Stimulated activated CD8-positive, alpha-beta memory T cell treated with anti-CD3 and anti-CD28 coated beads, Interleukin-7, amount 100 ng/mL, for 48 hours (primary cell): ENCODE results near the gene SEPTIN6.
"Not testable (repeated sequence)": the region's sequence is repeated elsewhere in the genome, so short reads cannot be mapped to it uniquely, and the experiment has no call there.

Experiments
- DNase-seq, 2 donors: peaks; one replicate each; pipeline ENCODE4 v3.0.0-alpha.2; 2020; ENCODE audit warnings: low read depth in 1 of 2; ENCODE audit errors: extremely low read depth in 1 of 2

SEPTIN6 gene

DNA sequence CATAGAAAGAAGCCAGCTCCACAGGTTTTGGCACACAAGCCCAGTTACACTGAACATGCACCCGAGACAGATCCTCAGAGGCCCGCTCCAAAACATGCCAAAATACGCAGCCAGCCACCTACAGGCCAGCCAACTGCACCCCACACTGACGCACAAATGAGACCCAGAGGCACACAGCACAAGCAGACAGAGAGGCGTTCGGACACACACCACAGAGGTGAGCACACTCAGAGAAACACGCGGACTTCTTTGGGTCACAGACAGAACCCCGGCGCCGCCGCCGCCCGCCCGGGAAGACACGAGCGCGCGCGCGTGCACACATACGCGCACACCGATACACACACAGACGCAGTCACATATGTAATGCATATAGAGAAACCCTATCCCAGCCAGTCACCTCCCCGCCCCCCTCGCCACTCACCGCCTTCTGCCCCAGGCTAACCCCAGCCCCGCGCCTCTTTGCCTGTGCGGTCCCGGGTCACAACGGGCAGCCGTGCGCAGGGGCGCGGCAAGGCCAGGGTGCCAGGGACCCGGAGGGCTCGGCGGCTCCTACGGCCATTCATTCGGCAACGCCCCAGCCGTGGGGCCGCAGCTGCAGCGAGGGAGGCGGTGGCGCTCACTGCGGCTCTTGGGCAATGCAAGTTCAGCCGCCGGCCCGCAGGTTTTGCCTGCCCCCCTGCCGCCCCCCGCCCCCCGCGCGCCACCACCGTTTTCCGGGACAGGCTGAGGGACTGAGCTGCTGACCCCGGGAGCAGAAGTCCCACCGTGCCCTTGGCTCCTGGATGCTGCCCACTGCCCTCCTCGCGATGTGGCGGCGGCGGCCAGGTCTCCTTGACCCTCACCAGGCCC, 553 bp downstream of the SEPTIN6 start:
- DNase-seq: no peak

DNA sequence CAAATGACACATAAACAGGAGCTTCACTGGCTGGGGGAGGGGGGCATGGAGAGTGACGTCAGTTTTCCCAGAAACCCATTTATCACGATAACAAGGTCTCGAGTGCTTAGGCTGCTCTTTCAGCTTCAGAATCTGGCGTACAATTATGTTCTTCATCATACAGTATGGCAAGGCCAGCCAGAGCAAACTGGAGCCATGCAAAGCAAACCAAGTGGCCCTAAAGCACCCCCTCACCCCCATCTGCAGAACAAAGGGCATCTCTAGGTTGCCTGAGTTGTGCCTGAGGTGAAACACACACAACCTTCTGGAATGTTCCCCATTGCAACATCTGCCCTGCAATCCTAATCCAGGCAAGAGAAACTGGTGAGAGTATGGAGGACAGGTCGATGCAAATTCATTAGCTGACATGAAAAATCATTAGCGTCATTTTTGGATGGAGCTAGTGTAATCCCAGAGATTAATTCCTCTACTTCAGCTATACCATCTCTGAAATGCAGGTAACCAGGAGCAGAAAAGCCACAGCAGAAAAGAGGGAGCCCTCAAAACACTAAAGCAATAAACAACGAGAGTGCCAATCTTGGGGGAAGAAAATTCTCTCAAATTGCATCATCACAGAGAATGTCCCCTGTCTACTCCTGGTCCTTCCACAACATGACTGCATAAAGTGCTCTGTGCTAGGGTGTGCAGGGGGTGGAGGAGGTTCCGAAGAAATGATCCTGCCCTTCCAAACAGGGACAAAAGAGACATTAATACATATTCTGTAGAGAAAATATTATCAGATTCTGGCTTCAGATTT, 1.8 kb downstream of the SEPTIN6 start:
- DNase-seq: peak; percentile 51 to 52

DNA sequence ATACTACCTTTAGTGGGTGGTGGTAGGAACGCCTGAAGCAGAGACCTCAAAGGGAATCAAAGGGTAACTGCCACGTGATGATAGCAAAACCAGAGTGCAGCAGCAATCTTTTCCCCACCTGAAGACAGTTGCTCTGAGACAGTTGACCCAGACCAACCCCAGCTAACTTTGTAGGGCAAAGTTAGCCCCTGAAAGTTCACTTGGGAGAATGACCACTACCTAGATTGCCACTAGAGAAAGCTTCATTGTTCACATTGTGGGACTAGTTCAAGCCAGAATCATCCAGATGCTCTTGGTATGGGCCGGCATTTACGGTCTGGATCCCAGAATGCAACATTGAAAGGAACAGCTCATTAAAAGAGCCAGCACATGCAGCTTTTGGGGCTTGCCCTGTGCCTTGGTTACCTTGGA, 4.1 kb downstream of the SEPTIN6 start:
- DNase-seq: no peak

DNA sequence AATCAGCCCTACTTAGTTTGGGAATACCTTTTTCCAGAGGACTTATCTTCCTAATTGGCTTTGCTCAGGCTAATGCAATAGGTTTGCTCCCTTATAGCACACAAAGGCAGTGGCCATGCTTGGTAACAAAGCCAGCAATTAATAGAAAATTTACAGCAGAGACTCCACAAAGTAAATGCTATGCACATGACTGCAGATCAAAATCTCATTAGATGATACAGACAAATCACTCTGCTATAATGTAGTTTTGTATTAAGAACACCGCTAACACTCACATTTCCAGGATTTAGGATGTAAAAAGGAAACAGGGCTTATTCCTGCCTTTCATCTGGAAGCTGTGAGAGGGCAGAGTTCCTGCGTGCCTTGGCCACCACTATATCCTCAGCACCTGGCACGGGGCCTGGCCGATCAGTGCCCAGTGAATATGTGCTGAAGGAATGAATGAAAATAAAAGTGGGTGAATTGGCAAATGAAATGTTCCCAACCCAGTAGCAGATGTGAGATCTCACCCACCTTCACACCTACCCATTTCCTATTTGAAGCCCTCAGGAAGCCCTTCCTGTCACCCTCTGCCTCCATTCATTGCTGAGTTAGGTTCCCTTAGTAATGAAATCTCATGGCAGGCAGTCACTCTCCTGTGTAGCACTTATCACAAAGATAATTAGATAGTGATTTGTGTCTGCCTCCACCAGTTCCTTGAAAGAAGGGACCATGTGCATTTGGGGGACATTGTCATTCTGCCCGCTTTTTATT, 5.1 kb downstream of the SEPTIN6 start:
- no peak for DNase-seq

DNA sequence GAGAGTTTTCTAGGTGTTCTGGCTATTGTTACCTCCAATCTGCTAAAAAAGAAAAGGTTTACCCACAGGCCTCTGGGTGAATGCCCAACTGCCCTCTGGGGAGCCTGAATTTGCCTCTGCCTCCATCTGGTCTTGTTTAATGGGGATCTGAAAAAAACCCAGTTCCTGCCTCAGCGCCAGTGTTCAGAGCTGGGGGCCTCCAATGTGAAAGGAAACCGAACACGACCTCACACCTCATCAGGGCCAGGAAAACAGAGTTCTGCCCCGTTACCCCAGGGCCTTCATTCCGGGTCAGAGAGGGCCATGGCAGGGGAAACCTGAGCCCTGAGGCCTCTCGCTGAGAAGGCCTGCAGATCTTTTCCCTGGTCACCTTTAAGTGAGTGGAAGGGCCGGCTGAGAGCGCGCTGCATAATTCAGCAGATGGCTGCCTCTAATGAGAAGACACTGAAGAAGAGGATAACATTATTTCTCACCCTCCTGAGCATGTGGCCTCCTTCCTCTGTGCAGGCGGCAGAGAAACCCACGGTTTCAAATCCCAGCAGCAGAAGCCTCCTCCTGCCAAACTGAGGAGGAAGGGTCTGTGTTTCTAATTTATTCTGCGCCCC, 6.8 kb downstream of the SEPTIN6 start:
- no peak for DNase-seq

DNA sequence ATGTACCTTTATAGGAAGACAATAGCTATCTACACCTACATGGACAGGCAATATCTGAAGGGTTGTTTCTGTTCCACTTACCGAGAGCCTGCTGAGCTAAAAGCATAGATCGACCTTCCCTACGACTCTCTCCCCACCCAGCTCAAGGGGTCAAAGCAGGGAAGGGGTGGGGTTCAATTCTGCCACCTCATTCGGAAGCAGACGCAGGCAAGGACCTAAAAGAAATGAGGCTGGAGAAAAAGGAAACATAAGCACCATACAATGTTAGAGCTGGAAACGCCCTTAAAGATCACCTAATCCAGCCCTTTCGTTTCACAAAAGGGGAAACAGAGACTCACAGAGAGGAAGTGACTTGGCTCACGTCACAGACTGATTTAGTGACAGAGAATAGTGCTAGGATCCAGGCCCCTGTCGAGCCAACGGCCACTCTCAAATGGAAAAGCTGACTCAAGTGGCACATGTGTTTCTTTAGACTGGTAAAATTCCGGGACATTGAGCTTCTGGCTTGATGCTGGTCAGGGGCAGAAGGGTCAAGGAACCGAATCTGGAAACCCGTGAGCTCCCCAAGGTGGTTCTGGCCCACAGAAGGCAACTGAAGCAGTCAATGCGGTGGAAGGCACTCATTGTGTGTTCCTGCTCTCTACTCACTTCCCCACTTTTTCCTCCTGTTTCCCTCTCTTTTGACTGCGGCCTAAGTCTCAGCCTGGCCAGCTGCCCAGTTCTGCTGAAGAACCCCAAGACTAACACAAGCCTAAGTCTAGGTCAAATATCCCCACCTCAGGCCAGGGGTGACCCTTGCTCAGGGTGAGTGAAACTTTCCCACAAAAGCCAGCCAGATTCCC, 7.5 kb downstream of the SEPTIN6 start:
- no peak for DNase-seq

DNA sequence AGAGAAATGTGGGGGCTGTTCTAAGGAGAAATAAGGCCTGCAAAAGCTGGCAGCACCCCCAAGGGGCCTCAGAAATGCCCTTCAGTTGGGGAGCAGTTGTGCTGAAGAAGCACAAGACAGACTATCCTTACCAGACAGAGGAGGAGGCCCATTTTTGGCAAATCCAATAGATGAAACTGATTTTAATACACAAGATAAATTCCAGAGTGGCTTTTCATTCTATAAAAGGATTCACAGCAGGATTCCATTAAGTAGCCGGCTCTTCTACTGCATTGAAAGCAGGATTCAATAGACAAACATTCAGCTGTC, 8.1 kb downstream of the SEPTIN6 start:
- DNase-seq: no peak

DNA sequence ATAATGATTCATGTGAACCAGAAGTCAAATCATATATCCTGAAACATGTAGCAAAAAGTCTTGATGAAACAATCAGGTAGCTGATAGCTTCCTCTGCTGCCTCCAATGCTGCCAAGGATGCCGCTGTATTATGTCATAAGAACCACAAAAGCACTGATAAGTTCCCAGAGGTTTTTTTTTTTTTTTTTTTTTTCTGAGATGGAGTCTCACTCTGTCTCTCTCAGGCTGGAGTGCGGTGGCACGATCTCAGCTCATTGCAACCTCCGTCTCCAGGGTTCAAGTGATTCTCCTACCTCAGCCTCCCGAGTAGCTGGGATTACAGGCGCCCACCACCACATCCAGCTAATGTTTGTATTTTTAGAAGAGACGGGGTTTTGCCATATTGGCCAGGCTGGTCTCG, 8.7 kb downstream of the SEPTIN6 start:
- DNase-seq: not testable (repeated sequence)

DNA sequence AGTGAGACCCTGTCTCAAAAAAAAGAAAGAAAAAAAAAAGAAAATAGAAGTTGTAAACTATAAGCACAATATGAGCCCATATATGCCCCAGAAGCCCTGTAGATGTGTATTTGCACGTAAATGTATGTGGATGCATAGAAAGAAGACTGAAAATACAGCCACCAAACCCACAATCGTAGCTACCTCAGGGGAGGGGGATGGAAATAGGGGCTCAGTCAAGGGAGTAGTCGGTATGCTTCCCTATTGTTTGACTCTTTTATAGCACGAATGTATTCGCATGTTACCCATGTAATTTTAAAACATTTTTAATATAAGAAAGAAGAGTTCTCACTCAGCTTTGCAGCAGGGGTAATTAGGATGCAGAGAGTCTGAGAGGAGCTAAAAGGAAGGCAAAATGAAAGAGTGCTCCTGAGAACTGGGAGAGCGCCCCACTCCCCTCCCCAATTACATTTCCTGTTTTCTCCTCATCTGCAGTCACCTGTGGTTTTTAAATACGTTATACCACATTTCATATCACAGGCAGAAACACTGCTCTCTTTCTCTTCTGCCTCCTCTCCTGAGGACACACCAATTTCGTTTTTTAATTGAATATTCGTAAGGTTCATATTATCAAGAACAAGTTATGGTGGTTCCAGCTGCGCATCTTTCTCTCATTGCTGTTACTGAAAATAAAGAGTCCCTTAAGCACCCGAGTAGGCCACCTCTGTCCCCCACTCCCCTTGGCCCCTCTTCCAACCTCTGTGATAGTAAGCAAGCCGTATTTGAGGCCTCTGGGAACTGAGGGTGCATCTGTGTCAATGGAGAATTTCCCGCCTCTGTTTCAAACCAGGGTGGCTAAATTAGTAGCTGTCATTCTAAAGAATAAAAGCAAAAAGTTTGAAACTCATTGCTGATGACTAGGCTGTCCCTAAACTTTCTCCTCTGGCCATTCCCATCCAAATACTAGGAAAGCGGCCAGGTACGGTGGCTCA, 10.7 kb downstream of the SEPTIN6 start:
- no peak for DNase-seq

DNA sequence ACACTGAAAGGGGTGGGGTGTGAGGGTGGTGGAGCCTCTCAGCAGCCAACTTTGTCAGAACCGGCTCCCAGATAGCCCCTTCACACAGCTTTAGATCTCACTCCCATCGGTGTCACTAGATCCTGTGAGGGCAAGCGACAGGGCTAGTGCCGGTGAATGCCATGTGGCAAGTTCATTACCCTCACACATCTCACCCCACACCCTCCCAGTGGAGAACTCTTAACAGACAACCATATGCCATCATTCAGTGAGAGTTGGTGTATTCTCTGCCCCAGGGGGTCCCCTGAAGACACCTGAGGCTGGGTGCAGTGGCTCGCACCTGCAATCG, 15.3 kb downstream of the SEPTIN6 start:
- no peak for DNase-seq

DNA sequence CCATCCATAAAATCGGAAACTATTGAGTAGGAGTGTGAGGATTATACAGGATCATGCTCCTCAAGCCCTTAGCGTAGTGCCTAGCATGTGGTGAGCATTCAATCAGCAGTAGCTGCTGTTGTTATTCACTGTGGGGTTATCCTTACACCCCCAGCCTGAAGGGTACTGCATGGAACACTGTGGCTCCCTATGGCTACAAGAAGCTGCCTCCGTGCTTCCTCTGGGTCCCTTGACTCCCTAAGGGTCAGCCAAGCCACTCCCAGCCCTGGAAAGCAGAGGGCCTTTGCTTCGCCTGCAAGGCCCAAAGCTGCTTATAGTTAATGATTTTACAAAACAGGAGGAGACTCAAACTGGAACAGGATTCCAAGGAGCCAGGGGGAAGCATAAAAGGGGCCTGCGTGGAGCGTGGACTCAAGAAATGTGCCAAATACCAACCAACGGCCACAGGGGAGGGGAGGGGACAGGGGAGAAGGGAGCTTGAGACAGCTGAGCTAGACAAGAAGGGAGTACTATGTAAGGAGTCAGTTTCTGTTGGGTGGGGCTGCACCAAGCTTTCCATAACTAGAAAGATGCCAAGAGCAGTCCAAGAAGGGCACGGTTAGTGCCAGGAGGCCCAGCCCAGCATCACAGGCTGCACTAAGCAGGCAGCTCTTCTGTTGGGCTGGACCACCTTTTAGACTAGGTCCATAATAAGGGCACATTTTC, 15.9 kb downstream of the SEPTIN6 start:
- DNase-seq: no peak

DNA sequence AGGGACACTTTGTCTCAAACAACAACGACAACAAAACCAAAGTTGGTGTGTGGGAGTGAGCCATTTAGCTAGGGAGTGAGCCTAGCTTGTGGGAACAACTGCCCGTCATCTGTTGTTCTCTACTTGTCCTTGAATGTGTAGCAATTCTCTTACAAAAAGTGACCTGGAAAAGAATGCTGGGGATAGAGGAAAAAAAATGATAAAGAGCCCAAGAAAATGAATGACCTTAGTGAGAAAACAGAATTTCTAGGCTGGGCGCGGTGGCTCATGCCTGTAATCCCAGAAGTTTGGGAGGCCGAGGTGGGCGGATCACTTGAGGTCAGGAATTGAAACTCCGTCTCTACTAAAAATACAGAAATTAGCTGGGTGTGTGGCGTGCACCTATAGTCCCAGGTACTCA, 19.6 kb downstream of the SEPTIN6 start:
- DNase-seq: no peak

DNA sequence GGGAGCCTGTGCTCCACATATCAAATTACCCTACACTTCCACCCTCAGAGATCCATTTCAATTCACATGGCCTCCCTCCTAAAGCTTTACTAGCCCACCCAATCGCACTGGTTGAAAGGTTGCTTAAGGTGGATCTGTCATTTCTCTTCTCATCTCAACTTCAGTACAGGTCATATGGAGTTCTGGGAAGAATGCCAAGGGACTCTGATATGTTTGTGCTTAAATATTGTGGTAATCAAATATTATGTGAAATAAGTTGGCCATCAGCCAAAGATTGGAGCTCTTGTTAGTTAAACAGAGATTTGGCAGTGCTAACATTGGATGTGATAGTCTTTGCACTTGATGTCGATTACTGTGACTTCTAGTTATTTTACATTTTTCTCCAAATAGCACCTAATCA, 20.5 kb downstream of the SEPTIN6 start:
- no peak for DNase-seq

DNA sequence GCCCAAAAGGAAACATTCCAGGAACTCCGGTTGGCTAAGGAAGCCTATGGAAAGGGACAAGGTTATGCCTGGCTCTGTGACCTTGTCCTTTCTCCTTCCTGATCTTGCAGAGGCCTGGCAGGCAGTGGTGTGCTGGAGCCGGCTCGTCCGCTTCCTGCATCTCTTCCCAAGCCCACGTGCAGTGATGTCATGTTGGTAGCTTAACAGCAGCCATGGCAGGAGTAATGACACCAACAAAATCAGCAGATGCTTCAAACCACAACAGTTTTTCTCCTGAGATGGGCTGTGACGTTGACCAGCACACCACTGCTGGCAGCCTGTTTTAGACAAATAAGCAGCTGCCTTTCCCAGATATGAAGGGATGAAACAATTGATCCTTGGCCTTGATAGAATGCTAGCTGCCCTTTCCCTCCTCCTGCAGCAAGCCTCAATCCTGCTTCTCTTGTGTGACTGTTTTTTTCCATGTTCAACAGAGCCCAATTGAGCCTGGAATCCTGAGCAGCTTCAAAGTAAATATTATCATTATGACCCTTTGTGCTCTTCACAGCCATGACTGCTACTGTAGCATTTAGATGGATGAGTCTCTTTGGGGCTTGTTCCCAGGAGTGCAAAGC, 23.4 kb downstream of the SEPTIN6 start:
- no peak for DNase-seq

DNA sequence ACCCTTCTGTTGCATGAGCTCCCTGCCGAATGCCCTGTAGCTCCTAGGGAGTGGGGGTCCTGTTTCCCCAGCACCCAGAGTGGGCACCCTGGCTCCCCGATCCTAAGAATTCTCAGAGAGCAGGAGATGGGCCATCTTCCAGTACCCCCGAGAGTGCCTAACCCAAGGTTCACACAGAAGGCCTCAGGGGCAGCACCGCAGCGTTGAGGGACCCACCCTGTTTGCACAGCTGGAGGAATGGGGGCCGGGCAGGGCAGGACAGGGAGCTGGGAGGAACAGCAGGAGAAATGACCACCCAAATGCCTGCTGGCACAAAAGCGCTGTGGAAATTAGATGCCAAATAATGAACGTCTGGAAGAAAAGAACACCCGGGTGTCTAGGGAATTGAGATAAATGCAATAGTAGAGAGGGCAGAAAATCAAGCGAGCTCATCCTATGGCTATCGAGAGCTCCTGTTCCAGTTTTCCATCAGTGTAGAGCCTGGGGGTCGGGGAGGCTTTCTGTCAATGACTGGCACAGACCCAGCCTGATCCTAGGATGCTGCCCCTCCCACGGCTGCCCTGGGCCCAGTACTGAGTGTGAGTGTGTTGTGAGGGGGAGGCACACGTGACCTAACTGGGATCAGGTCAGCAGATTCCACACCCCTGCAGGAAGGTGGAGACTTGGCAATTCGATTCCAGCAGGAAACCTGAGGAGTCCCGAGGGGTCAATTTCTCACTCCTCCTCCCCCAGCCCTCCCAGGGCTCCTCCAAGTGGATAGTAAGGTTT, 25.7 kb downstream of the SEPTIN6 start:
- DNase-seq: no peak

DNA sequence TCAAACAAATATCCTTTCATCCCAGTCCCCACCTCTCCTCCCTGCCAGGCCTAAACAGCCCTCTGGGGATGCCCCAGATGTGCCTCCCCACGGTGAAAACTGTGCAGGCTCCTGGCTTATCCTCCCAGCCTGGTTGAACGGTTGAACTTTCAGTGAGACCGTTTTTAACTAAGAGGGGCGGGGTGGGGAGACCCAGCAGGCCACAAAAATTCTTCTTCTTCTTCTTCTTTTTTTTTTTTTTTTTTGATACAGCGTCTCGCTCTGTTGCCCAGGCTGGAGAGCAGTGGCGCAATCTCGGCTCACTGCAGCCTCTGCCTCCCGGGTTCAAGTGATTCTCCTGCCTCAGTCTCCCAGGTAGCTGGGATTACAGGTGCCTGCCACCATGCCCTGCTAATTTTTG, 28.1 kb downstream of the SEPTIN6 start:
- not testable (repeated sequence) for DNase-seq

DNA sequence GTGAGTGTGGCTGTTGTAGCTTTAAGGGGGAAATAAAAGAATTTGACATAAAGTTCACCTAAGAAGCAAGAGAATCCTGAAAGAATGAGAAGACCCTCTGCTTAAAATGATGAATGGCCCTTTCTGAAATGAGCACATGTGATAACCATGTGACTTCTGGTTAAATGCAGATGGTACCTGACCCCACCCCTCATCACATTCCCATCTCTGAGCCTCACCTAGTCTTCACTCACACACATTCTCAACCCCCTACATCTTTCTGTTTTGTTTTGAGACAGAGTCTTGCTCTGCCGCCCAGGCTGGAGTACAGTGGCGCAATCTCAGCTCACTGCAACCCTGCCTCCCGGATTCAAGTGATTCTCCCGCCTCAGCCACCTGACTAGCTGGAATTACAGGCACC, 31.5 kb downstream of the SEPTIN6 start:
- no peak for DNase-seq

DNA sequence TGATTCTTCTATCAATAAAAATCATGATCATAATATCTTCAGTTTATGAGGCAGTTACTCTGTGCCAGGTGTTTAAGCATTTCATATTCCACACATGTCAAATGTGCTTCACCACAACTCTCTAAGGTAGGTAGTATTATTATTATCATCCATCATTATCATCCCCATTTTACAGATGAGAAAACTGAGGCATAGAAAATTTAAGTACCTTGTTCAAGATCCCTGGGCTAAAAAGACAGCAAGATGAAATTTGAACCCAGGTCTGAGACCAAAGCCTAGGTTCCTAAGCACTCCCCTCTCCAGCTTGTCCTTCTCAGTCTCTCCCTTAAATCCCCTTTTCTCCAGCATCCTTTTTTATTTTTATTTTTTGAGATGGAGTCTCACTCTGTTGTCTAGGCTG, 33.4 kb downstream of the SEPTIN6 start:
- no peak for DNase-seq
